GM10248 (cell line): ENCODE measurements around the gene SERPINA3.

Experiments used
- CTCF ChIA-PET: fragments of 300-600 bp; sonication (Branson Sonifier 250); formaldehyde crosslinking; extraction: SDS; loops from one replicate; lab custom pipeline; 2021; ENCODE audit warnings: antibody characterized with exemption; lab: Yijun Ruan, JAX
- POLR2A ChIA-PET: fragments of 350-650 bp; sonication (Branson Sonifier 250); formaldehyde crosslinking; extraction: SDS; loops from one replicate; lab custom pipeline; 2020; ENCODE audit warnings: antibody characterized with exemption; lab: Yijun Ruan, JAX
- DNase-seq: peaks from one replicate; pipeline ENCODE4 v3.0.0; 2012; ENCODE audit errors: extremely low spot score
- TF ChIP-seq, protein P1 (sequence below): IDR thresholded peaks from 2 replicates; pipeline ENCODE4 v1.5.1; 2012; ENCODE audit warnings: mild to moderate bottlenecking, low read depth; ENCODE audit errors: extremely low read depth, missing control alignments, control extremely low read depth

Gene SERPINA3

GRCh38 chr14:94640721-94641631 is 28.8 kb downstream of the SERPINA3 start:
- TF ChIP-seq, protein P1, sequence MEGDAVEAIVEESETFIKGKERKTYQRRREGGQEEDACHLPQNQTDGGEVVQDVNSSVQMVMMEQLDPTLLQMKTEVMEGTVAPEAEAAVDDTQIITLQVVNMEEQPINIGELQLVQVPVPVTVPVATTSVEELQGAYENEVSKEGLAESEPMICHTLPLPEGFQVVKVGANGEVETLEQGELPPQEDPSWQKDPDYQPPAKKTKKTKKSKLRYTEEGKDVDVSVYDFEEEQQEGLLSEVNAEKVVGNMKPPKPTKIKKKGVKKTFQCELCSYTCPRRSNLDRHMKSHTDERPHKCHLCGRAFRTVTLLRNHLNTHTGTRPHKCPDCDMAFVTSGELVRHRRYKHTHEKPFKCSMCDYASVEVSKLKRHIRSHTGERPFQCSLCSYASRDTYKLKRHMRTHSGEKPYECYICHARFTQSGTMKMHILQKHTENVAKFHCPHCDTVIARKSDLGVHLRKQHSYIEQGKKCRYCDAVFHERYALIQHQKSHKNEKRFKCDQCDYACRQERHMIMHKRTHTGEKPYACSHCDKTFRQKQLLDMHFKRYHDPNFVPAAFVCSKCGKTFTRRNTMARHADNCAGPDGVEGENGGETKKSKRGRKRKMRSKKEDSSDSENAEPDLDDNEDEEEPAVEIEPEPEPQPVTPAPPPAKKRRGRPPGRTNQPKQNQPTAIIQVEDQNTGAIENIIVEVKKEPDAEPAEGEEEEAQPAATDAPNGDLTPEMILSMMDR, result no peak
- DNase-seq, result no peak
- ChIA-PET CTCF (no interaction called here), POLR2A (no interaction called here)

- TF ChIP-seq, protein P1, result no peak
- no peak for DNase-seq
- ChIA-PET POLR2A (no interaction called here), CTCF (no interaction called here)
Observed at GRCh38 chr14:94641632-94641955, 29.4 kb downstream of the SERPINA3 start.

DNA sequence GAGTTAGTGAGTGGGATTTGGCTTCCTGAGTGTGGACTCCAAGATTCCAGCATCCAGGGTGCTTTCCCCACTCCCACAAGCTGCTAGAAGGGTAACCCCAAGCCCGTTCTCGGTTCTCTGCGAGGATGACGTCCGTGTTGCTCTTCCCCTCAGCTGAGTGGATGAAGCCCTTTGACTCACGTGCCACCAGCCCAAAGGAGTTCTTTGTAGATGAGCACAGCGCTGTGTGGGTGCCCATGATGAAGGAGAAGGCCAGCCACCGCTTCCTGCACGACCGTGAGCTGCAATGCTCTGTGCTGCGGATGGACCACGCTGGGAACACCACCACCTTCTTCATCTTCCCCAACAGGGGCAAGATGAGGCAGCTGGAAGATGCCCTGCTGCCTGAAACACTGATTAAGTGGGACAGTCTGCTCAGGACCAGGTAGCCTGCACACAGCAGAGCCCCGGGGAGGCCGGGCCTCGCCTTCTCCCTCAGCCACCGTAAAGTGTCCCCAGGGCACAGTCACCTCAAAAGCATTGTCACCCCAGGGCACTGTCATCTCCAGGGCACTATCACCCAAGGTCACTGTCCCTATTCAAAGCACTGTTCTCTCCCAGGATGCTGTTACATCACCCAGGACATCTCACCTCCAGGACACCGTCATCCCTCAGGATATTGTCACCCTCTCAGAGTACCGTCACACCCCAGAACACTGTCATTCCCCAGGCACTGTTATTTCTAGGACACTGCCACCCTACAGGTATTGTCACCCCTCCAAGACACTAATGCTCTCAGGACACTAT is 31.3 kb downstream of the SERPINA3 start:
- no peak for DNase-seq
- CTCF ChIA-PET, result no interaction called here
- TF ChIP-seq, protein P1, result no peak
- POLR2A ChIA-PET, result no interaction called here

DNA sequence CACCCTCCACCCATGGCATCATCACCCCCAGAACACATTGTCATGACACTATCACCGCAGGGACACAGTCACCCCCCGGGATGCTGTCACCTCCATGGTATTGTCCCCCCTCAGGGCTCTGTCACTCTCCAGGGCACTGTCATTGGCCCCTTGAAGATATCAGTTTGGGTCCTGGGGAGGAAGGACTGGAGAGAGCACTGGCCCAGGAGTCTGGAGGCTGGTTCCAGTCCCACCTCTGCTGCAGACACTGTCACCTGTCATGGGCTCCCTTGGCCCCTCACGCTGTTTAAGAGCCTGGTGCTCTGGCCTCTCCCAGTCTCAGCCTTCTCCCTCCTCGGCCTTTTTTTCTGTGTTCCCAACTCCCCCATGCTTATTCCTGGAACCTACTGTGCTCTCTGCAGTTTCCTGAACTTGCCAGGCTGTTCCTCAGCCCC is 31.9 kb downstream of the SERPINA3 start:
- TF ChIP-seq, protein P1, result no peak
- DNase-seq, result no peak
- POLR2A ChIA-PET, result no interaction called here
- CTCF ChIA-PET, result no interaction called here

- DNase-seq, result no peak
- TF ChIP-seq, protein P1, result no peak
- ChIA-PET POLR2A (no interaction called here), CTCF (no interaction called here)
Observed at GRCh38 chr14:94646066-94646465, 33.9 kb downstream of the SERPINA3 start.

DNA sequence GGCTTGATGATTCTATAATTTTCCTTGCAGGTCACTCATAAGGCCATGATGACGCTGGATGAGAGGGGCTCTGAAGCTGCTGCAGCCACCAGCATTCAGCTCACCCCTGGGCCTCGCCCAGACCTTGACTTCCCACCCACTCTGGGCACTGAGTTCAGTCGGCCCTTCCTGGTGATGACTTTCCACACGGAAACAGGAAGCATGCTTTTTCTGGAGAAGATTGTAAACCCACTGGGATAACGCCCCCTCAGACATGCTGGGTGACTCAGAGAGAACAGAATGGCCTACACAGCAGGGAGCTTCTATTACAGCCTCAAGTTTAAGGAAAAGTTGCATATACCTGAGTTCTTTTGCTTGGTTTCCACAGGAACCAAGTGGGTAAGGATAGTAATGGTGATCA is 34.3 kb downstream of the SERPINA3 start:
- TF ChIP-seq, protein P1, result no peak
- POLR2A ChIA-PET, result no interaction called here
- no peak for DNase-seq
- CTCF ChIA-PET, result no interaction called here
